NCI-H510A (cell line): ENCODE results near the gene AIG1.
"Not testable (repeated sequence)": the region's sequence is repeated elsewhere in the genome, so short reads cannot be mapped to it uniquely, and the experiment has no call there.

Source experiments
- DNase-seq: peaks from one replicate; lab custom pipeline; 2025; lab: John Stamatoyannopoulos, UW

AIG1 gene

GRCh38 chr6:143165315-143165855, 104.7 kb downstream of the AIG1 start:
- DNase-seq, result no peak

GRCh38 chr6:143166247-143166695, 105.6 kb downstream of the AIG1 start:
- DNase-seq, result no peak

- no peak for DNase-seq
These were observed 106.5 kb downstream of the AIG1 start for GRCh38 chr6:143167224-143167623.

- not testable (repeated sequence) for DNase-seq
These were observed 107.7 kb downstream of the AIG1 start for GRCh38 chr6:143168396-143168816.

GRCh38 chr6:143169440-143169839, 108.8 kb downstream of the AIG1 start:
- DNase-seq, result no peak

- DNase-seq, result no peak
These were observed 113.8 kb downstream of the AIG1 start for GRCh38 chr6:143174516-143174915.

GRCh38 chr6:143174951-143175350, 114.3 kb downstream of the AIG1 start:
- no peak for DNase-seq

- DNase-seq, result no peak
These were observed 115.7 kb downstream of the AIG1 start for GRCh38 chr6:143176090-143177021.

GRCh38 chr6:143177706-143178105, 117.0 kb downstream of the AIG1 start:
- DNase-seq, result no peak

- DNase-seq, result no peak
These were observed 118.4 kb downstream of the AIG1 start for GRCh38 chr6:143179096-143179495.

GRCh38 chr6:143179901-143180612, 119.4 kb downstream of the AIG1 start:
- no peak for DNase-seq

GRCh38 chr6:143180826-143181225, 120.1 kb downstream of the AIG1 start:
- DNase-seq, result no peak

- DNase-seq, result no peak
These were observed 123.0 kb downstream of the AIG1 start for GRCh38 chr6:143183666-143184065.

GRCh38 chr6:143185288-143185687, 124.6 kb downstream of the AIG1 start:
- no peak for DNase-seq

- DNase-seq, result no peak
These were observed 126.7 kb downstream of the AIG1 start for GRCh38 chr6:143187238-143187923.

- DNase-seq, result no peak
These were observed 127.6 kb downstream of the AIG1 start for GRCh38 chr6:143188292-143188691.

GRCh38 chr6:143191361-143191760, 130.7 kb downstream of the AIG1 start:
- DNase-seq, result no peak

- no peak for DNase-seq
These were observed 132.1 kb downstream of the AIG1 start for GRCh38 chr6:143192766-143193165.

- no peak for DNase-seq
These were observed 132.9 kb downstream of the AIG1 start for GRCh38 chr6:143193571-143194094.

- DNase-seq, result no peak
These were observed 133.5 kb downstream of the AIG1 start for GRCh38 chr6:143194095-143194589.

- no peak for DNase-seq
These were observed 134.7 kb downstream of the AIG1 start for GRCh38 chr6:143195349-143195845.
